WERI-Rb-1 (cell line): ENCODE measurements around the gene DCAF12L2.
"Not testable (repeated sequence)": the region's sequence is repeated elsewhere in the genome, so short reads cannot be mapped to it uniquely, and the experiment has no call there.

Experiments
- DNase-seq: peaks from one replicate; pipeline ENCODE4 v3.0.0-alpha.2; 2020
- H3K27ac ChIP-seq: fragments of 250-450 bp; sonication (Bioruptor Pico); 2 replicates; pipeline ENCODE4 v1.5.1; 2020; ENCODE audit warnings: mild to moderate bottlenecking, moderate library complexity
- H3K27me3 ChIP-seq: fragments of 250-450 bp; sonication (Bioruptor Pico); 2 replicates; pipeline ENCODE4 v1.5.1; 2021; ENCODE audit warnings: mild to moderate bottlenecking, low read depth, moderate library complexity; ENCODE audit not compliant: insufficient read depth, severe bottlenecking
- H3K36me3 ChIP-seq: fragments of 250-450 bp; sonication (Bioruptor Pico); 2 replicates; pipeline ENCODE4 v1.5.1; 2020; ENCODE audit warnings: mild to moderate bottlenecking, moderate library complexity
- H3K4me3 ChIP-seq: 2 replicates; pipeline ENCODE4 v1.5.1; 2011; ENCODE audit warnings: low read depth, mild to moderate bottlenecking, control low read depth, low read length
- H3K9me3 ChIP-seq: fragments of 250-450 bp; sonication (Bioruptor Pico); 2 replicates; pipeline ENCODE4 v1.5.1; 2021; ENCODE audit warnings: mild to moderate bottlenecking, moderate library complexity; ENCODE audit not compliant: severe bottlenecking
- CTCF ChIP-seq: IDR thresholded peaks from 2 replicates; pipeline ENCODE4 v1.5.1; 2011; ENCODE audit warnings: low read depth, mild to moderate bottlenecking, control low read depth, inconsistent platforms, low read length

Gene DCAF12L2

DNA sequence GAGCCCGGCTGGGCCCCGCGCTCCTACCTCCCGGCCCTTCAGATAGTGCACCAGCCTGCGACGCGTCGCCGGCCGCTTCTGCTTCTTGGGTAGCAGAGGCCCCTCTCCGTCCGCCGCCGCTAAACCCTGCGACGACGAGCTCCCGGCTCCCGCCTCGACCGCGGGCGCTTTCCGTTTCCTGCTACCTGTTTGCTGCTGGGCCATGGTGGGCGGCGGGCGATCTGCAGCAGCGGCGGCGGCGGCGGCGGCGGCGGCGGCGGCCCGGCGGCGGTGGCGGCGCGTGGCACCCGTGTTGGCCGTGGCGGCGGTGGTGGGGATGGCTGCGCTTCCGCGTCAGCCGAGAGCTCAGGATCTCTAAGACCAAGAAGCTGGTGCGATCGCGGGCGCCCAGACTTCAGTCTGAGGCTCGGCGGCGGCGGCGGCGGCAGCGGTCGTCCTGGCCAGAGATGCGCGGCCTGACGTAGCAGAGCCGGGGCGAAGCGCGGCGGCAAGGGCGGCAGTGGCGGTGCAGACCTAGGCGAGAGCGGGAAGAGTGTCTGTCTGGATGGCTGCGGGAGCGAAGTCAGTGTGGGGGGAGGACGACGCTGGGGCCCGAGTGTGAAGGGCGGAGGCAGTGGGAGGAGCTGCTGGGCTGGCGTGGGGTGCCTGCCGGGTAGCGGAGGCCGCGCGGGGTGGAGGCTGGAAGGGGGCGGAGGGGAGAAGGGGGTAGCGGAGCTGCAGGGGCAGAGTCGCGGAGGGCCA is at the start of gene DCAF12L2:
Gene DCAF12L2 (minus strand): TSS at position 569 of the 741 bp plus-strand sequence. CDS start 365 bp downstream, at position 204.
- Histone ChIP-seq H3K27ac (no peak within 1 kb of the TSS), H3K27me3 (peaks cover 35% of the 10 kb centered on the region), H3K9me3 (no peaks in the 10 kb centered on the region), H3K36me3 (no peaks in the 10 kb centered on the region), H3K4me3 (no peak within 1 kb of the TSS)
- DNase-seq = no peak
- no peak for TF ChIP-seq CTCF

DNA sequence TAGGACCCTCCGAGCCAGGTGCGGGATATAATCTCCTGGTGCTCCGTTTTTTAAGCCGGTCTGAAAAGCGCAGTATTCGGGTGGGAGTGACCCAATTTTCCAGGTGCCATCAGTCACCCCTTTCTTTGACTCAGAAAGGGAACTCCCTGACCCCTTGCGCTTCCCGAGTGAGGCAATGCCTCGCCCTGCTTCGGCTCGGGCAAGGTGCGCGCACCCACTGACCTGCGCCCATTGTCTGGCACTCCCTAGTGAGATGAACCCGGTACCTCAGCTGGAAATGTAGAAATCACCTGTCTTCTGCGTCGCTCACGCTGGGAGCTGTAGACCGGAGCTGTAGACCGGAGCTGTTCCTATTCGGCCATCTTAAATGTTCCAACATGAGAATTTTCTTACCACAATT is 24.8 kb upstream of the DCAF12L2 start:
- H3K27me3 ChIP-seq, H3K27ac ChIP-seq, DNase-seq, H3K36me3 ChIP-seq, H3K4me3 ChIP-seq, H3K9me3 ChIP-seq: not testable (repeated sequence)

- no peak for TF ChIP-seq CTCF
- Histone ChIP-seq H3K27ac (no peak overlapping the region), H3K36me3 (no peaks in the 10 kb centered on the region), H3K9me3 (no peaks in the 10 kb centered on the region), H3K27me3 (peaks cover 8% of the 10 kb centered on the region), H3K4me3 (no peak overlapping the region)
- no peak for DNase-seq
These were observed 11.2 kb upstream of the DCAF12L2 start for GRCh38 chrX:126177133-126177840.

GRCh38 chrX:126170720-126171119 is 4.6 kb upstream of the DCAF12L2 start:
- no peaks in the 10 kb centered on the region for H3K9me3 ChIP-seq
- no peaks in the 10 kb centered on the region for H3K36me3 ChIP-seq
- no peak overlapping the region for H3K4me3 ChIP-seq
- peaks cover 29% of the 10 kb centered on the region for H3K27me3 ChIP-seq
- no peak overlapping the region for H3K27ac ChIP-seq
- TF ChIP-seq CTCF = no peak
- DNase-seq = no peak

- Histone ChIP-seq H3K9me3 (no peaks in the 10 kb centered on the region), H3K27me3 (peaks cover 33% of the 10 kb centered on the region), H3K4me3 (no peak overlapping the region), H3K36me3 (no peaks in the 10 kb centered on the region), H3K27ac (no peak overlapping the region)
- no peak for TF ChIP-seq CTCF
- no peak for DNase-seq
These were observed 1.5 kb upstream of the DCAF12L2 start for GRCh38 chrX:126167560-126167959.

- no peak for DNase-seq
- Histone ChIP-seq H3K9me3 (no peaks in the 10 kb centered on the region), H3K4me3 (no peak overlapping the region), H3K27ac (no peak overlapping the region), H3K27me3 (peaks cover 38% of the 10 kb centered on the region), H3K36me3 (no peaks in the 10 kb centered on the region)
- TF ChIP-seq CTCF = no peak
These were observed 728 bp downstream of the DCAF12L2 start for GRCh38 chrX:126165401-126165720.
